Measurements from ENCODE around the gene ATP8A2.

Gene ATP8A2

DNA sequence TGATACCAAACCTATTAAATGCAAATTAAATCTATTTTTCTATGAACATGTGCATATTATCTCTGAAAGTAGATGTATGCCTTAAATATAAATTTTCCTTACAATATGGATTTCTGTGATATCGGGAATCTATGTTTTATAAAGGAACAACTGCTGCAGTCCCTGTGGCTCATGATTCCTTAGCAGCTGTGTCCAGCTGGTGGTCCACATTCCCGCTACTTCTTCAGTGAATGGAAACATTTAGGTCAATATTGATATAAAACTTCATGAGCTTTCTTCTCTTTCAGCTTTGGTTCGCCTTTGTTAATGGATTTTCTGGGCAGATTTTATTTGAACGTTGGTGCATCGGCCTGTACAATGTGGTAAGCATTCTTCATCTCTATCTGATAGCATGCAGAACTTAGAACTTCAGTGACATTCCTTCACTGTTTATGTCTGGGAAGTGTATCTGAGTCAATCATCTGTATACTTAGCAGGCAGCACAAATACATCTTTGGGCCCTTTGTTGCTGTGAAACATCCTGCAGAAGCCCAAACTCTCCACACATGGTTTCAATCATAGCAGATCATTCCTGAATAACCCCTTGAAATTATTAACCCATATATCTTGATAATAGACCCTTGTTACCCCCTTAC lies 456.2 kb downstream of the ATP8A2 start:
- DNase-seq = no peak

GRCh38 chr13:25833761-25834160 lies 462.0 kb downstream of the ATP8A2 start:
- DNase-seq = no peak

GRCh38 chr13:25836574-25837336 lies 465.0 kb downstream of the ATP8A2 start:
- DNase-seq = no peak

GRCh38 chr13:25839371-25839770 lies 467.6 kb downstream of the ATP8A2 start:
- DNase-seq = no peak

DNA sequence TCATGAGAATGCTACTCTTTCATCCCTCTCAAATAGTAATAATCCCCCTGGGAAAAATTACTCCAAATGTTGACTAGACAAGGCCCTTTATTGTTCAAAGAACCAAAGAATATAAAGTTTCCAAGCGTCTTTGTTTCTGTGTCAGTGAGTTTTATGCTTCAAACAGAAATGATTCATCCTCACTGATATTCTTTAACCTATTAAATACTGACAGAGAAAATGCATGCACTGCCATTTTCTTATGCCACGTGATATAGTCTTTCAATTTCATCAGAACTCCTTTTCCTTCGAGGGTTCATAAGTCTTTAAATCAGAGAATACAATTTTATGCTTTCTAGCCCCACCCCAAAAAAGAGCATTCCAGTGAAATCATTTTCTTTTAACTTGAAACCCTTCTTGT lies 468.5 kb downstream of the ATP8A2 start:
- no peak for DNase-seq

DNA sequence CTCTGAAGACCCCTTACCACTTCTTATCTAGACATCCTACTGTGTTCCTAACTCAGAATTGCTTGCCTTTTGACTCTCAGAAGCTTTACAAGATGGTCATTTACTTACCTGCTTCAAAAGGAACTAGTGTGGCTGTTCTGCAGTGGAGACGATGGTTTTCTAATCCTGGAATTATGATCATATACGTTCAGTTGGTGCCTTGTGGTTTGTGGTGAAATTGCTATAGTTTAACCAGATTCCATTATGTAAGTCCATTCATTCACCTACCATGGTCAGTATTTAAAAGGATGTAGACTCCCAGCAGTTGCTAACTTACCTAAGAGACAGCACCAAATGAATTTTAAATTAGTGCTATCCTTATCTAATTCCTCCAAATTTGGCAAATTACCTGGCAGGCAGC lies 469.2 kb downstream of the ATP8A2 start:
- no peak for DNase-seq

GRCh38 chr13:25843692-25844091 lies 471.9 kb downstream of the ATP8A2 start:
- DNase-seq = no peak

GRCh38 chr13:25844559-25845434 lies 473.0 kb downstream of the ATP8A2 start:
- no peak for DNase-seq

- no peak for DNase-seq
Observed at GRCh38 chr13:25846222-25846984, 474.6 kb downstream of the ATP8A2 start.

- DNase-seq = peak; percentile 48
Observed at GRCh38 chr13:25847145-25847544, 475.4 kb downstream of the ATP8A2 start.

GRCh38 chr13:25847635-25848626 lies 476.2 kb downstream of the ATP8A2 start:
- no peak for DNase-seq

DNA sequence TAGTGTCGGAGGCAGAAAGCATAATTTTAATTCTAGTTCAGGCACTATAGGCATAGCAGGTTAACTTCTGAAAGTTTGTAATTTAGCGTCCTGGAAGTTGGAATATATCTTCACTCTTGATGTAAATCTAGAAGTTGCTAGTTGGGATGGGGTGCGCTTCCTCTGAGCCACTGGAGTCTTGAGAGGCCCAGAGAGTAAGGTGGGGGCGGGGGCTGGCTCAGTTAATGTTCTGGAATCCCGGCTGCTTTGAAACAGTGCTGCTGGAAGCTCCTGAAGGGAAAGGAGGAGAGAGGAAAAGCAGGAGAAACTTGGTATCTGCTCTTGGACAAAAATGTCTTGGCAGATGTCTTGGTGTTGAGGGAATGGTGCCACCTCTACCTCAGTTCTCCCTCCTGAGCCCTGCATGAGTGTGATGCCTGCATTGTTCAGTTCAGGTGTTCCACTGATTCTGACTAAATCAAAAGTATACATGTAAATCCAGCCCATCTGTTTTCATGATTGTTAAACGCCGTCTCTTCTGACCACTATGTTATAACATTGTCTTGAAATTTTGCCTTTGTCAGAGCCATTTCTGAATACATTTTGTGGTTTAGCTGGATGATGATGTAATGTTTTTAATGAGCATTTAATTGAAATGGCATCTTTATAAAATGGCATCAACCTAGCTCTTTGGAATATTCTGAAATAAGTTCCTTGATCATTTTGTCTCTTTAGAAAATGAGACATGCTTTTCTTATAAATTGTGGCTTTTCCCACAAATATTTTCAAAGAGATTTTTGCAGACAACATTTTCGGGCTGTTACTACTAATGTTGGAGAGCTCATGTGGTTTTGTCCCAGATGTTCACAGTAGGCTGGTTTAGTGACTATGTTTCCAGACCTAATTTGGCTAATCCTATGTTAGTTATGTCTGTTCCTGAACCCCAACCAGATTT lies 477.3 kb downstream of the ATP8A2 start:
- DNase-seq = no peak

GRCh38 chr13:25857830-25858229 lies 486.1 kb downstream of the ATP8A2 start:
- DNase-seq = no peak

- no peak for DNase-seq
Observed at GRCh38 chr13:25859528-25859927, 487.8 kb downstream of the ATP8A2 start.

DNA sequence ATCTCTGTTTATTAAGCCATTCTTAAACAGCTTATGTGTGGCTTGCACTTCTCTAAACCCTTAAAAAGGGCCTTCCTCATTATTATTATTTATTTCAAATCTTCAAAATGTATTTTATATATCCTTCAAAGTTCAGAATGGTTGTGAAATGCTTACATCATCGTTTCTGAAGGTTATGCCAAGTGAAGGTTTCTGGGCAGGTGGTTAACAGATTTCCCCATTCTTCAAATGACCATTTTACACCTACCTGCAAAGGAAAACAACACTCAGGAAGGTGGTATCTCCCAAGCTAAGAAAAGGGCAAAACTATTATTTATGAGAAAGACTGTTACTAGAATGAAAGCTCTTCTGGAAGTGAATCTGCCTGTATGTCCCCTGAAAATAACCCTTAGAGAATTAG lies 488.5 kb downstream of the ATP8A2 start:
- DNase-seq = no peak

- no peak for DNase-seq
Observed at GRCh38 chr13:25860862-25861261, 489.1 kb downstream of the ATP8A2 start.

- DNase-seq = no peak
Observed at GRCh38 chr13:25862156-25862555, 490.4 kb downstream of the ATP8A2 start.

DNA sequence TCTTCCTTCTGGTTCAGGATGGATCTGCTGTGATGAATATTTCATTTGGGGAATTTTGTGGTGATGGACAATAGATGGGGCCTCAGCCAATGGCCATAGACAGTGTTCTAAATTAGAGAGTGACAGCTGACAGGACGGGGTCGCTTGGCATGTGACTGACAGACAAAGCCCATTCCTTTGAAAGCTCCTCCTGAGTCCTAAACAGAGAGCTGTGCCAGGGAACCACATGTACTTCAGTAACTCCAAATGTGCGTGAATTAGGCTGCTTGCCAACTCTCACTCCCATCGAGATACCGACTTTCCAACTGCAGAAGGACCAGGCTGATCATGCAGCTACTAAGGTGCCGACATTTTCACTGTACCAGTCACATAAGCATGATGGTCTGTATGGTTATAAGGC lies 492.3 kb downstream of the ATP8A2 start:
- no peak for DNase-seq

DNA sequence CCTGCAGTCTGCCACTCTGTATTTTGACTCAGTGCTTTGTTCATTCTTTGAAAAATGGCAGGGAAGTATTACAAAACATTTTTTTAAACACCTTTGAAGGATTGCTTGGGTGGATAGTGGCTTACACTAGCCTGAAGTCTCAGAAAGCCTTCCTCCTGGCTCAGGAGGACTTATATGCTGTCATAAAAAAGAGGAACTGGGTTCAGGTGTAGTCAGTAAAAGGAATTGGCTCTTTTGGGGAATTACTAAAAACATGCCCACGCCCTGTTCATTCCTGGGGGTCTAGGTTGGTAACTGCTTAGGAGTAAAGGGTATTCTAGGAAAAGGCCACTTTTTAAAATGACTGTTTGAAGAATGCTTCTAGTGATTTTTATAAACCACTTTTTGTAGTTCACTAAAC lies 493.2 kb downstream of the ATP8A2 start:
- no peak for DNase-seq

DNA sequence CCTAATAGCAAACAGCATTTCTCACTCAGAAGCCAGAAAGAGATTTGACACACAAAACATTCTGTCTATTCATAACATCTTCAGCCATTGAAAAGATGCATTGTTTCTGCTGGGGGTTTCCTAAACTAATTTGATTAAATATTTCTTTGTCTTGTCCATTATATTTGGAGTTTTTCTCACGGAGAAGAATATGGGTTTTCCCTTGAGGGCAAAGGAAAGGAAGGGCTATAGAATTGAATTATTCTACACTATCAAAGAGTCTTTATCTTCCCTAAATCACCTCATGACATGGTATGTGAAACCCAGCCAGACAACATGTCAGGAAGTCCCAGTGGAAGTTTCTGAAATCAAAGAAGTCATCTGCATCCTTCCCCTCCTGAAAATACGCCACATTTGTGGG lies 493.6 kb downstream of the ATP8A2 start:
- no peak for DNase-seq

Data from CD4-positive, alpha-beta T cell treated with Interleukin-4 for 4 hours (primary cell).